NCI-H526 treated with DMSO at 0.1 percent for 48 hours (cell line): ENCODE results near the gene ZBTB18.

ENCODE experiments used
- DNase-seq: peaks from one replicate; lab custom pipeline; 2025; lab: John Stamatoyannopoulos, UW

ZBTB18 gene

GRCh38 chr1:244088161-244088560 lies 37.1 kb downstream of the ZBTB18 start:
- DNase-seq = no peak

GRCh38 chr1:244089561-244089960 lies 38.5 kb downstream of the ZBTB18 start:
- no peak for DNase-seq

- DNase-seq = no peak
Measured at GRCh38 chr1:244090645-244091044, 39.6 kb downstream of the ZBTB18 start.

GRCh38 chr1:244092293-244092963 lies 41.3 kb downstream of the ZBTB18 start:
- DNase-seq = no peak

GRCh38 chr1:244092964-244093638 lies 42.0 kb downstream of the ZBTB18 start:
- no peak for DNase-seq

GRCh38 chr1:244094880-244095528 lies 43.9 kb downstream of the ZBTB18 start:
- DNase-seq = no peak

- no peak for DNase-seq
Measured at GRCh38 chr1:244095529-244095911, 44.4 kb downstream of the ZBTB18 start.

- DNase-seq = no peak
Measured at GRCh38 chr1:244096066-244096610, 45.1 kb downstream of the ZBTB18 start.

- DNase-seq = no peak
Measured at GRCh38 chr1:244096691-244097090, 45.6 kb downstream of the ZBTB18 start.

- no peak for DNase-seq
Measured at GRCh38 chr1:244097523-244098405, 46.7 kb downstream of the ZBTB18 start.

GRCh38 chr1:244099258-244099930 lies 48.3 kb downstream of the ZBTB18 start:
- no peak for DNase-seq

GRCh38 chr1:244100276-244100675 lies 49.2 kb downstream of the ZBTB18 start:
- DNase-seq = no peak

- no peak for DNase-seq
Measured at GRCh38 chr1:244100704-244101453, 49.8 kb downstream of the ZBTB18 start.

GRCh38 chr1:244102046-244102445 lies 51.0 kb downstream of the ZBTB18 start:
- DNase-seq = no peak

GRCh38 chr1:244102468-244102867 lies 51.4 kb downstream of the ZBTB18 start:
- no peak for DNase-seq

- DNase-seq = no peak
Measured at GRCh38 chr1:244104309-244105060, 53.4 kb downstream of the ZBTB18 start.

GRCh38 chr1:244106176-244106575 lies 55.1 kb downstream of the ZBTB18 start:
- DNase-seq = no peak
